Amniotic stem cell (primary cell): ENCODE results near the gene ASXL2.
"Not testable (repeated sequence)": the region's sequence is repeated elsewhere in the genome, so short reads cannot be mapped to it uniquely, and the experiment has no call there.

Experiments used
- DNase-seq: peaks from one replicate; lab custom pipeline; 2025; lab: John Stamatoyannopoulos, UW

Gene ASXL2

GRCh38 chr2:25735835-25736234 is 142.5 kb downstream of the ASXL2 start:
- no peak for DNase-seq

- DNase-seq = no peak
Observed at GRCh38 chr2:25728559-25728958, 149.7 kb downstream of the ASXL2 start.

- DNase-seq = no peak
Observed at GRCh38 chr2:25726522-25726921, 151.8 kb downstream of the ASXL2 start.

GRCh38 chr2:25725877-25726276 is 152.4 kb downstream of the ASXL2 start:
- DNase-seq = no peak

- no peak for DNase-seq
Observed at GRCh38 chr2:25724756-25725155, 153.5 kb downstream of the ASXL2 start.

GRCh38 chr2:25722224-25722623 is 156.1 kb downstream of the ASXL2 start:
- DNase-seq = no peak

GRCh38 chr2:25720575-25720974 is 157.7 kb downstream of the ASXL2 start:
- DNase-seq = no peak

GRCh38 chr2:25714740-25715139 is 163.5 kb downstream of the ASXL2 start:
- no peak for DNase-seq

- DNase-seq = no peak
Observed at GRCh38 chr2:25712455-25712854, 165.8 kb downstream of the ASXL2 start.

GRCh38 chr2:25711675-25712354 is 166.5 kb downstream of the ASXL2 start:
- DNase-seq = no peak

GRCh38 chr2:25710750-25711149 is 167.5 kb downstream of the ASXL2 start:
- no peak for DNase-seq

- DNase-seq = no peak
Observed at GRCh38 chr2:25709349-25709748, 168.9 kb downstream of the ASXL2 start.

- no peak for DNase-seq
Observed at GRCh38 chr2:25707927-25708590, 170.2 kb downstream of the ASXL2 start.

- DNase-seq = not testable (repeated sequence)
Observed at GRCh38 chr2:25705575-25705974, 172.7 kb downstream of the ASXL2 start.

- no peak for DNase-seq
Observed at GRCh38 chr2:25701801-25702200, 176.5 kb downstream of the ASXL2 start.

- peak; percentile 18 for DNase-seq
Observed at GRCh38 chr2:25700221-25700660, 178.0 kb downstream of the ASXL2 start.

GRCh38 chr2:25699216-25699615 is 179.1 kb downstream of the ASXL2 start:
- no peak for DNase-seq

GRCh38 chr2:25698752-25699151 is 179.5 kb downstream of the ASXL2 start:
- no peak for DNase-seq

GRCh38 chr2:25697559-25698341 is 180.5 kb downstream of the ASXL2 start:
- no peak for DNase-seq

- DNase-seq = no peak
Observed at GRCh38 chr2:25692737-25693445, 185.4 kb downstream of the ASXL2 start.

GRCh38 chr2:25692143-25692542 is 186.1 kb downstream of the ASXL2 start:
- no peak for DNase-seq

GRCh38 chr2:25690058-25690457 is 188.2 kb downstream of the ASXL2 start:
- DNase-seq = no peak
